ENCODE data around the gene TMED10. TPM values are rescaled to one million over a fixed set of nuclear protein-coding genes. Genes with fewer than 3 reads are reported as not detected.

The TMED10 gene
- polyA plus RNA-seq, 1 donor from 2014 or later = 146 TPM

DNA sequence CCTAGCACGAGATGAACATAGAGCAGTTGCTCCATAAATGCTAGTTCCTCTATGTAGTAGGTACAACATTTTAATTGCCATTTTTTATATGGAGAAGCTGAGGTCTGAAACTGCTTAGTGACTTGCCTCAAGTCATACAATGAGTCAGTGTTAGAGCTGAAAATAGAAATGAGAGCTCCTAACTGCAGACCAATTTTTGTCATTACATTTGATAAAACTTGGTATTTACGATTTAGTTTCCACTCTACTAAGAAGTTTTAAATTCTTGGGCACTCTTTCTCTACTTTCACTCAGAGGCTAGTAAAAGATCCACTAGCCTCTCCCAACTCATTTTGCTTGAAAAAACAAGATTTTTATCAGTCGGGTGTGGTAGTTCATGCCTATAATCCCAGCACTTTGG, 8.1 kb upstream of the TMED10 start:
- Histone ChIP-seq H3K4me3 (ENCODE audit: low read length) (no peak overlapping the region), H3K27me3 (ENCODE audit: insufficient read depth, low read depth, low read length) (no peaks in the 10 kb centered on the region), H3K27ac (ENCODE audit: low read length) (no peak overlapping the region), H3K36me3 (ENCODE audit: insufficient read depth, low read length) (no peaks in the 10 kb centered on the region), H3K9ac (ENCODE audit: low read length) (no peak overlapping the region), H3K9me2 (ENCODE audit: insufficient read depth, low read length) (no peaks in the 10 kb centered on the region), H2AFZ (ENCODE audit: low read depth, low read length) (no peak overlapping the region), H3F3A (ENCODE audit: insufficient read depth, low read length, poor library complexity, severe bottlenecking) (no peaks in the 10 kb centered on the region), H3K4me2 (ENCODE audit: low read length) (no peak overlapping the region), H3K79me2 (replicated peaks; ENCODE audit: insufficient read depth, low read length) (no peaks in the 10 kb centered on the region), H3K9me3 (ENCODE audit: low read length) (no peaks in the 10 kb centered on the region), H4K20me1 (ENCODE audit: insufficient read depth) (no peaks in the 10 kb centered on the region)
- TF ChIP-seq EP300 (conservative IDR thresholded peaks at IDR 0.05; ENCODE audit: poor library complexity, severe bottlenecking) = no peak
- TF ChIP-seq CTCF (IDR thresholded peaks at IDR 0.05; ENCODE audit: poor library complexity, severe bottlenecking) = no peak
- no peak for TF ChIP-seq TAF1 (IDR thresholded peaks at IDR 0.05; ENCODE audit: low read depth)

- no peak overlapping the region for H3K4me2 ChIP-seq (ENCODE audit: low read length)
- H2AFZ ChIP-seq (ENCODE audit: low read depth, low read length) = no peak overlapping the region
- no peak overlapping the region for H3K27ac ChIP-seq (ENCODE audit: low read length)
Observed at GRCh38 chr14:75184039-75184438, 7.6 kb upstream of the TMED10 start.

More at GRCh38 chr14:75184039-75184438, 7.6 kb upstream of the TMED10 start:
- TF ChIP-seq EZH2 (IDR thresholded peaks at IDR 0.05; ENCODE audit: borderline replicate concordance, insufficient read depth, low read length, poor library complexity, severe bottlenecking) (no peak), CTCF (IDR thresholded peaks at IDR 0.05; ENCODE audit: poor library complexity, severe bottlenecking) (no peak), REST (IDR thresholded peaks at IDR 0.05; ENCODE audit: borderline replicate concordance) (no peak), EP300 (conservative IDR thresholded peaks at IDR 0.05; ENCODE audit: poor library complexity, severe bottlenecking) (no peak), TAF1 (IDR thresholded peaks at IDR 0.05; ENCODE audit: low read depth) (no peak), MXI1 (conservative IDR thresholded peaks at IDR 0.05; ENCODE audit: poor library complexity, severe bottlenecking) (no peak), POLR2AphosphoS5 (IDR thresholded peaks at IDR 0.05) (no peak)
- Histone ChIP-seq H4K20me1 (ENCODE audit: insufficient read depth) (no peaks in the 10 kb centered on the region), H3K79me2 (replicated peaks; ENCODE audit: insufficient read depth, low read length) (no peaks in the 10 kb centered on the region), H3K4me3 (ENCODE audit: low read length) (no peak overlapping the region), H3K27me3 (ENCODE audit: insufficient read depth, low read depth, low read length) (no peaks in the 10 kb centered on the region), H3K36me3 (ENCODE audit: insufficient read depth, low read length) (no peaks in the 10 kb centered on the region), H3K9me2 (ENCODE audit: insufficient read depth, low read length) (no peaks in the 10 kb centered on the region), H3F3A (ENCODE audit: insufficient read depth, low read length, poor library complexity, severe bottlenecking) (no peaks in the 10 kb centered on the region), H3K9ac (ENCODE audit: low read length) (no peak overlapping the region), H3K9me3 (ENCODE audit: low read length) (no peaks in the 10 kb centered on the region)
